Stimulated activated CD8-positive, alpha-beta memory T cell treated with anti-CD3 and anti-CD28 coated beads, Interleukin-12 subunit alpha, Interleukin-12 subunit beta, amount 100 ng/mL, for 1 hour (primary cell): ENCODE data around the gene HOATZ.
A peak's percentile ranks its signal among the peaks of the same experiment; 100 is the strongest.

ENCODE experiments used
- DNase-seq: peaks from one replicate; pipeline ENCODE4 v3.0.0-alpha.2; 2020; ENCODE audit warnings: low read depth

Gene HOATZ

DNA sequence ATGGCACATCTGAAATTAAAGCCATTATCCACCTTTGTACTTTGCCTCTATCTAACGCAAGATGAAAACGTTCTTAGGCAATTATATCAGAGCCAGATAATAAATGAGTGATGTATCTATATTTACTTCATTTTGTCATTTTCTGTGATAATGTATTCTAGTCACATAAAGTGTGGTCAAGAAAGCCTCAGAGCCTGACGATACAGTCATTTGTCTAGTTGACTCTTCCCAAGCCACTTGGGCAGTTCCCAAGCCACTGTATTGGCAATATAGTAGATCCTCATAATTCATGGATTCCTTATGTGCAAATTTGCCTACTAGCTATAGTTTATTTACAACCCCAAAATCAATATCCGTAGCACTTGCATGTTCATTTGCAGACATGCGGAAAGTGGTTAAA is 7.8 kb downstream of the HOATZ start:
- no peak for DNase-seq

- no peak for DNase-seq
These were observed 8.8 kb downstream of the HOATZ start for GRCh38 chr11:111523343-111523742.

- DNase-seq = no peak
These were observed 9.5 kb downstream of the HOATZ start for GRCh38 chr11:111524056-111524455.

GRCh38 chr11:111525456-111525855 is 10.9 kb downstream of the HOATZ start:
- DNase-seq = no peak

GRCh38 chr11:111526501-111526900 is 11.9 kb downstream of the HOATZ start:
- DNase-seq = no peak

DNA sequence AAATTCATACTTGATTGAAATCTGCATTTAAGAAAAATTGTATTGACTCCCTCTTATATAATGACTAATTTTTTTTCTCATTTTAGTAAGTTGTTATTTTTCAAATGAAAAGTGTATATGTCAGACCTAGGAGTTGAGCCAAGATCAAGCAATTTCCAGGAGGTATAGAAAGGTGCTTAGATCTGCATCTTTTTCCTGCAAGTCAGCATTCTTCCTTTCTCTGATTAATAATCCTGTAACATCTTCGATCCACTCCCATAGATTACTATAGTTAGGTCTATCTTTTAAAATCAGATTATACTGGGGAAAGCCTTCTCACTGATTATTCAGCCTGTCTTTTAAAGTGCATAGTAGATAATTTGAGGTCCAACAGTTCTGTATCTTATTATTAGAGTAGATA is 12.7 kb downstream of the HOATZ start:
- DNase-seq = no peak

GRCh38 chr11:111528557-111528956 is 14.0 kb downstream of the HOATZ start:
- DNase-seq = no peak

GRCh38 chr11:111530091-111530490 is 15.5 kb downstream of the HOATZ start:
- no peak for DNase-seq

GRCh38 chr11:111531136-111531535 is 16.6 kb downstream of the HOATZ start:
- DNase-seq = no peak

DNA sequence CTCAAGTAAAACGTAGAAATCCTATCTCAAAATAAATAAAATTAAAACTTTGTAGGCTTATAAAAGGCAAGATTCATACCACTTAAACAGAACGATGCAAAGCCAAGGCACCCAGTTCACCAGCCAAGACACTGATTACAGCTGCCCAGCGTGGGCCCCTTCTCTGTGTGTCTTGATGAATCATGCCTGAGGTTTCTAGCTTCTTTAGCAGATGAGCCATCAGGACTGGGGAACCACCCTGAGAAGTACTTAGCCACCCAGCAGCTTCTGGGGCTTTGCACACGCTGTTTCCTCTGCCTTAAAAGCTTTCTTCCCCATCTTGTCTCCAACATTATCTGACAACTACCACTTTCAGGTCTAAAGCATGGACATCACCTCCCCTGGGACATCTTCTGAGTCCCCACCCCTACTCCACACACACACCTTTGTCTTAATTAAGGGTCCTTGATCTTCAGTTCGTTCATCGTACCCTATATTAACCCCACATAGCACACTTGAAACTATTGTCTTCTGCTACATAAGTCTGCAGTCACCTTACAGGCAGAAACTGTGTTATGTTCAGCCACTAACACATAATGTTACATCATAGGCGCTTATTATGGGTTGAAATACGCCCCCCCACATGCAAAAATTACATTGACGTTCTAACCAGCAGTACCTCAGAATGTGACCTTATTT is 17.2 kb downstream of the HOATZ start:
- DNase-seq = peak; percentile 33

- no peak for DNase-seq
These were observed 17.8 kb downstream of the HOATZ start for GRCh38 chr11:111532365-111532709.

- no peak for DNase-seq
These were observed 20.7 kb downstream of the HOATZ start for GRCh38 chr11:111535281-111535680.

- no peak for DNase-seq
These were observed 22.8 kb downstream of the HOATZ start for GRCh38 chr11:111537336-111537860.

GRCh38 chr11:111538407-111539114 is 24.0 kb downstream of the HOATZ start:
- no peak for DNase-seq

GRCh38 chr11:111539426-111540113 is 25.0 kb downstream of the HOATZ start:
- DNase-seq = no peak

DNA sequence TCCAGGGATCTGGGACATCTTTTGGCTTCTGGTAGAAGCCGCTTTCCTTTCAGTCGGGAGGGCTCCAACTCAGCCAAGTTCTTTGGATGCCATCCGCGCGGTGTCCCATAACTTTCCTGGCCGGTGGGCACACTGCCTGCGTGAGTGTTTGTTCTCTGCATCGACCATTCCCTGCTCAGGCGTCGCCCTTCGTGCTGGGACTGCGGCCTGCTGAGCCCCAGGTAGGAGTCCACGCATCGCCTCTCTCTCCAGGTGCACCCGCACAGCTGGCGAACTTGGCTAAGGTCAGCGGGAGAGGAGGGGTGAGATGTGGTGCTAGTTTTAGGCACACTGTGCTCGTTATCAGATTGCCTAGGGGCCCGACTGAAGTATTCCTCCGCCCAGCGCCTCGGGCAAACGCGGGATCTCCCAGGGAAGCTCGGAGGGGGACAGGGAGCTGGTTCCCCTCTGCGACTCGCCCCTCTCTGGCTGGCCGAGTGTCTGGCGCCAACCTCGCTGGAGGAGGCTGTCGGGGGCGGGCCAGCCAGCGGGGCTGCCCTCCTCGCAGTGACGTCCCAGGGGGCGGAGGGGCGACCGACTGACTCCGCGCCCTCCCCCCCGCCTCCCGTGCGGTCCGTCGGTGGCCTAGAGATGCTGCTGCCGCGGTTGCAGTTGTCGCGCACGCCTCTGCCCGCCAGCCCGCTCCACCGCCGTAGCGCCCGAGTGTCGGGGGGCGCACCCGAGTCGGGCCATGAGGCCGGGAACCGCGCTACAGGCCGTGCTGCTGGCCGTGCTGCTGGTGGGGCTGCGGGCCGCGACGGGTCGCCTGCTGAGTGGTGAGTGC is 25.7 kb downstream of the HOATZ start, which contains the start of gene LAYN:
Gene LAYN (plus strand): TSS at position 607 of the 823 bp plus-strand sequence. CDS start 124 bp downstream, at position 731.
- DNase-seq = no peak

- no peak for DNase-seq
These were observed 26.3 kb downstream of the HOATZ start for GRCh38 chr11:111540937-111541253.

DNA sequence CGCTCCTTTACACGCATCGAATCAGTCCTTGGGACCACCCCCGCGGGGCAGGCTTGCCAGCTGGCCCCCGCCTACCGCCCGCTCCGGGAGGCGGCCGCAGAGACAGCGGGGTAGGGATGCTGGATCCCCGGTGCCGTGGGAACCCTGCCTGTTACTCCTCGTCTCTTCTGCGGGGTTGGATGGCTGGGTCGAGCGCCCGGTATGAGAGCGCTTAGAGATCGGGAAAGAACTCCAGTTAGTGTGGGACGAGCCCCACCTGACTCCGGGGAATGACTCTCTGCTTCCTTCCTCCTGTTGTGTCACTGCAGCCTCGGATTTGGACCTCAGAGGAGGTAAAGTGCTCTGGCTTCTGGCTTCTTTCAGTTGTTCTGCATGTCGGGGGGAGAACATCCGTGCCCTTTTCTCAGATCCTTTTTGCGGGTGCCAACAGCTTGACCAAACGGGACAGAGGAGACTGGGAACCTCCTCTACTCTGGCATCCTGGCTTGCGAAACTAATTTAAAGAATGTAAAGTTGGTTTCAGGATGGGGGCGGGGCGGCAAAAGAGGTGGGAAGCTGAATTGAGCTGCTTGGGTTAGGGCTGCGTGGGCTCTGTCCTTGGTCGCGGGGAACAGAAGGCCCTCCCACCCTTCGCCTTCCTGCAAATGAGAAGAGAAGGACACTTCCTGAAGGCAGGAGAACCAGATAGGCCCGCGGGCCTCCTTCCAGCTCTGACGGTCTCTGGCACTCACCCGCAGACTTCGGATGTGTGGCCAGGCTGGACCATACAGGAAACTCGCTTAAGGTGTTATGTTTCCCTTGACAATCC is 26.9 kb downstream of the HOATZ start:
- no peak for DNase-seq

GRCh38 chr11:111542606-111543275 is 28.2 kb downstream of the HOATZ start:
- DNase-seq = no peak

DNA sequence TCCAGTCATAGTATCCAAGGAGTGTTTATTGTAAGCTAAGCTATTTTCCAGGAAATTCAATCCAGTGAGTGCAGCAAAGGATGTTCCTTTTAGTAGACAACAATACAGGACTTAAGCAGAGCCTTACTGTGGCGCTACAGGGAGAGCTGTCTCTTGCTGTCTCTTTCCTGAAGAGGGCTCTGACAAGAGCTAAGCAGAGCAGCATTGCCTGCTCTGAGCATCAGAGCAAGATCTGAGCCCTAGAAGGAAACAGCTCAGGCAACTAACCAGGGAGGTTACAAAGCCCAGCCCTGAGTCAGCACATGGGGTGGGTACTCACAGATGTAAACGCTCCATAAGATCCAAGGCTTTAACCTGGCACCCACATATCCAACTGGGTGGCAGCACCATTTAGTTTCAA is 33.9 kb downstream of the HOATZ start:
- no peak for DNase-seq
